ENCODE measurements around the gene RFX2.

DNA sequence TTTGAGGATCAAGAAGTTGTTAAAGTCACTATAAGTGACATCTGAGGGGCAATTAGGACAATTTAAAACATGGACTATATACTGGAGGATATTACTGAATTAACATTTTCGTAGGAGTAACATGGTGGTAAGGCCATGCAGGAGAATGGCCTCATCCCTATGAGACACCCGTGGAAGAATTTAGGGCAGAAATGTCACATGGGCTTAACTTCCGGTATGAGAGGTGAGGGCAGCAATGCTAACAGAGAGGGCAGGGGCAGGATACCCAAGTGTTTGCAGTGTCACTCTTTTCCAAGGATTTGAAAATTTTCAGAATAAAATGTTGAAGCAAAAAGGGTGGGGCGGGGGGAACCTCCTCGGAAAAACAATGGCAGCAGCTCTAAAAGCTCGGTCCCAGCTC, 156.0 kb downstream of the RFX2 start:
- TF ChIP-seq CTCF (IDR thresholded peaks at IDR 0.05; ENCODE audit: insufficient read depth, low read depth, low read length) (no peak), EZH2 (IDR thresholded peaks at IDR 0.05; ENCODE audit: insufficient read depth, low read length) (no peak)
